ENCODE data around the gene SCARB1.

DNA sequence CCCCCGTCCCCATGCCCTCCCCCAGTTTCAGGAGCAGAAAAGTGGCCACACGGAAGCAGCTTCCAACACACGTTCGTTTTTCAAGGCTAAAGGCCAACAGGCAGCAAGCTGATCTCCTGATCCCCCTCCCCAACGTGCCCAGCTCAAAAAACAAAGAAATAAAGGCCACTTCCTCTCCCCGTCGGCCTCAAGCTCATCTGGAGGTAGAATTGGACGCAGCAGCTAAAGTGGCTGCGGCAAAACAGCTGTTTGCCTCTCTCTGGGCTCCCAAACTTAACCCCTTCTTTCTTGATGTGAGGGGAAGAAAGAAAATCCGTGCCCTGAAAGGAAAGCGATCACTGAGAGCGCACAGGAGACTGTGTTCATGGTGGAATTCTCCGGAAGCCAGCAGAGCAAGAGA, 66.3 kb downstream of the SCARB1 start:
- TF ChIP-seq, protein P1, sequence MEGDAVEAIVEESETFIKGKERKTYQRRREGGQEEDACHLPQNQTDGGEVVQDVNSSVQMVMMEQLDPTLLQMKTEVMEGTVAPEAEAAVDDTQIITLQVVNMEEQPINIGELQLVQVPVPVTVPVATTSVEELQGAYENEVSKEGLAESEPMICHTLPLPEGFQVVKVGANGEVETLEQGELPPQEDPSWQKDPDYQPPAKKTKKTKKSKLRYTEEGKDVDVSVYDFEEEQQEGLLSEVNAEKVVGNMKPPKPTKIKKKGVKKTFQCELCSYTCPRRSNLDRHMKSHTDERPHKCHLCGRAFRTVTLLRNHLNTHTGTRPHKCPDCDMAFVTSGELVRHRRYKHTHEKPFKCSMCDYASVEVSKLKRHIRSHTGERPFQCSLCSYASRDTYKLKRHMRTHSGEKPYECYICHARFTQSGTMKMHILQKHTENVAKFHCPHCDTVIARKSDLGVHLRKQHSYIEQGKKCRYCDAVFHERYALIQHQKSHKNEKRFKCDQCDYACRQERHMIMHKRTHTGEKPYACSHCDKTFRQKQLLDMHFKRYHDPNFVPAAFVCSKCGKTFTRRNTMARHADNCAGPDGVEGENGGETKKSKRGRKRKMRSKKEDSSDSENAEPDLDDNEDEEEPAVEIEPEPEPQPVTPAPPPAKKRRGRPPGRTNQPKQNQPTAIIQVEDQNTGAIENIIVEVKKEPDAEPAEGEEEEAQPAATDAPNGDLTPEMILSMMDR (IDR thresholded peaks at IDR 0.05), result no peak
- no peak for TF ChIP-seq POLR2A (IDR thresholded peaks at IDR 0.05)
